A549 (cell line): ENCODE measurements around the gene SLC32A1. TPM values are rescaled to one million over a fixed set of nuclear protein-coding genes. Genes with fewer than 3 reads are reported as not detected.
A peak's percentile ranks its signal among the peaks of the same experiment; 100 is the strongest.

ENCODE experiments used
- ATAC-seq, 2 experiments: fragments of 200-7000 bp in 1 of 2; fragments of >200 bp in 1 of 2; cut with Nextera tagmentation in 1 of 2; cut with Tn5 transposase in 1 of 2; 3 replicates each; pipeline versions ENCODE4 v1.8.0 to v1.9.1; 2018 to 2020; ENCODE audit warnings: mild to moderate bottlenecking in 1 of 2, moderate library complexity in 1 of 2
- CTCF ChIA-PET: fragments of 300-600 bp; sonication (Branson Sonifier 250); formaldehyde crosslinking; extraction: SDS; loops from one replicate; lab custom pipeline; 2021; ENCODE audit warnings: antibody characterized with exemption, inconsistent platforms; lab: Yijun Ruan, JAX
- POLR2A ChIA-PET: fragments of 350-600 bp; formaldehyde crosslinking; extraction: SDS; loops from one replicate; lab custom pipeline; 2021; ENCODE audit warnings: antibody characterized with exemption, inconsistent platforms; lab: Yijun Ruan, JAX
- DNase-seq, 2 experiments: peaks; one replicate each; pipeline versions ENCODE4 v3.0.0 to v3.0.0-alpha.2; 2011 to 2016; ENCODE audit warnings: low read depth in 1 of 2, low spot score in 1 of 2
- FAIRE-seq: peaks from 2 replicates; lab custom pipeline; 2011; peaks lifted over from hg19 to GRCh38; lab: Jason Lieb, UNC
- H3K27ac ChIP-seq, 2 experiments: fragments of >200 bp; sonication (Bioruptor Twin); formaldehyde crosslinking; 3 replicates each; pipeline ENCODE4 v1.5.1; 2016 to 2017
- H3K4me1 ChIP-seq: fragments of >200 bp; sonication (Bioruptor Twin); formaldehyde crosslinking; 3 replicates; pipeline ENCODE4 v1.6.1; 2016
- H3K4me2 ChIP-seq: fragments of >200 bp; sonication (Bioruptor Twin); formaldehyde crosslinking; 3 replicates; pipeline ENCODE4 v1.6.1; 2016
- H3K4me3 ChIP-seq: fragments of >200 bp; sonication (Bioruptor Twin); formaldehyde crosslinking; 3 replicates; pipeline ENCODE4 v1.5.1; 2016
- H3K9me3 ChIP-seq: fragments of >200 bp; sonication (Bioruptor Twin); formaldehyde crosslinking; 3 replicates; pipeline ENCODE4 v1.6.1; 2016
- ATOH8 ChIP-seq: fragments of 250-450 bp; sonication (Bioruptor Pico); IDR thresholded peaks from 2 replicates; pipeline ENCODE4 v1.5.0; 2020; ENCODE audit warnings: low read depth, mild to moderate bottlenecking, moderate library complexity
- BHLHE40 ChIP-seq: IDR thresholded peaks from 2 replicates; pipeline ENCODE4 v1.6.1; 2012; ENCODE audit warnings: low read depth, low read length, inconsistent platforms
- CEBPB ChIP-seq, 2 experiments: fragments of >200 bp in 1 of 2; sonication (Bioruptor Twin) in 1 of 2; formaldehyde crosslinking in 1 of 2; IDR thresholded peaks; 2 replicates each; pipeline ENCODE4 v1.6.1; 2012 to 2016
- CTCF ChIP-seq: fragments of >200 bp; sonication (Bioruptor Twin); formaldehyde crosslinking; IDR thresholded peaks from 3 replicates; pipeline ENCODE4 v1.5.1; 2016
- EHF ChIP-seq: fragments of 250-450 bp; sonication (Bioruptor Pico); IDR thresholded peaks from 2 replicates; pipeline ENCODE4 v1.5.0; 2020; ENCODE audit warnings: mild to moderate bottlenecking
- EHMT2 ChIP-seq: fragments of 200-600 bp; sonication (generic); IDR thresholded peaks from 2 replicates; pipeline ENCODE4 v1.6.1; 2016; ENCODE audit warnings: antibody characterized with exemption, low read depth, mild to moderate bottlenecking, moderate library complexity
- ESRRA ChIP-seq: fragments of 150-350 bp; IDR thresholded peaks from 2 replicates; pipeline ENCODE4 v1.6.1; 2014; ENCODE audit warnings: mild to moderate bottlenecking, low read length, borderline replicate concordance
- FOSB ChIP-seq: fragments of 250-450 bp; sonication (Bioruptor Pico); IDR thresholded peaks from 2 replicates; pipeline ENCODE4 v1.5.0; 2020; ENCODE audit warnings: mild to moderate bottlenecking, moderate library complexity
- FOXS1 ChIP-seq: fragments of 250-450 bp; sonication (Bioruptor Pico); IDR thresholded peaks from 2 replicates; pipeline ENCODE4 v1.5.0; 2020; ENCODE audit warnings: mild to moderate bottlenecking, moderate library complexity
- GATA3 ChIP-seq: IDR thresholded peaks from 2 replicates; pipeline ENCODE4 v1.6.1; 2012; ENCODE audit warnings: borderline replicate concordance
- HES2 ChIP-seq: fragments of >200 bp; sonication (Bioruptor Twin); formaldehyde crosslinking; IDR thresholded peaks from 2 replicates; pipeline ENCODE4 v1.6.1; 2016
- HEYL ChIP-seq: fragments of 250-450 bp; sonication (Bioruptor Pico); IDR thresholded peaks from 2 replicates; pipeline ENCODE4 v1.8.0; 2021; ENCODE audit warnings: mild to moderate bottlenecking, moderate library complexity
- HMGXB4 ChIP-seq: fragments of 250-450 bp; sonication (Bioruptor Pico); IDR thresholded peaks from 2 replicates; pipeline ENCODE4 v1.5.0; 2021; ENCODE audit warnings: mild to moderate bottlenecking, moderate library complexity, borderline replicate concordance
- HOXA7 ChIP-seq: fragments of 250-450 bp; sonication (Bioruptor Pico); IDR thresholded peaks from 2 replicates; pipeline ENCODE4 v1.5.0; 2020; ENCODE audit warnings: mild to moderate bottlenecking, moderate library complexity
- HOXB13 ChIP-seq: fragments of 250-450 bp; sonication (Bioruptor Pico); IDR thresholded peaks from 2 replicates; pipeline ENCODE4 v1.5.0; 2020; ENCODE audit warnings: low read depth, mild to moderate bottlenecking, moderate library complexity
- HOXB5 ChIP-seq: fragments of 250-450 bp; sonication (Bioruptor Pico); IDR thresholded peaks from 2 replicates; pipeline ENCODE4 v1.5.0; 2020; ENCODE audit warnings: mild to moderate bottlenecking, moderate library complexity
- JUNB ChIP-seq: fragments of >200 bp; sonication (Bioruptor Twin); formaldehyde crosslinking; IDR thresholded peaks from 2 replicates; pipeline ENCODE4 v1.6.1; 2016
- KDM1A ChIP-seq: fragments of 200-600 bp; sonication (generic); IDR thresholded peaks from 2 replicates; pipeline ENCODE4 v1.6.1; 2016; ENCODE audit warnings: low read depth, mild to moderate bottlenecking
- MAFK ChIP-seq: fragments of 450-650 bp; IDR thresholded peaks from 2 replicates; pipeline ENCODE4 v1.6.1; 2014; ENCODE audit not compliant: partially characterized antibody
- NFE2L2 ChIP-seq: fragments of 150-350 bp; conservative IDR thresholded peaks from 2 replicates; pipeline ENCODE4 v1.6.1; 2014; ENCODE audit warnings: low read length
- NPAS2 ChIP-seq: fragments of 250-450 bp; sonication (Bioruptor Pico); IDR thresholded peaks from 2 replicates; pipeline ENCODE4 v1.8.0; 2022; ENCODE audit warnings: mild to moderate bottlenecking, moderate library complexity, borderline replicate concordance
- PBX3 ChIP-seq: IDR thresholded peaks from 2 replicates; pipeline ENCODE4 v1.6.1; 2012
- POLR2A ChIP-seq: IDR thresholded peaks from 2 replicates; pipeline ENCODE4 v1.6.1; 2012; ENCODE audit warnings: mild to moderate bottlenecking, low read length
- POLR2AphosphoS2 ChIP-seq: conservative IDR thresholded peaks from 2 replicates; pipeline ENCODE4 v1.6.1; 2012; ENCODE audit warnings: low read length, improper control_type of control experiment, inconsistent platforms
- RAD21 ChIP-seq, 2 experiments: fragments of >200 bp in 1 of 2; sonication (Bioruptor Twin) in 1 of 2; formaldehyde crosslinking in 1 of 2; IDR thresholded peaks in 1 of 2; conservative IDR thresholded peaks in 1 of 2; 2 replicates in 1 of 2; 3 replicates in 1 of 2; pipeline ENCODE4 v1.6.1; 2012 to 2018; ENCODE audit warnings: inconsistent platforms in 1 of 2
- RNF2 ChIP-seq: fragments of 200-600 bp; sonication (generic); IDR thresholded peaks from 2 replicates; pipeline ENCODE4 v1.6.1; 2016; ENCODE audit warnings: low read depth, mild to moderate bottlenecking, antibody characterized with exemption, moderate library complexity, borderline replicate concordance
- SREBF2 ChIP-seq: fragments of 450-650 bp; IDR thresholded peaks from 2 replicates; pipeline ENCODE4 v1.6.1; 2014; ENCODE audit warnings: mild to moderate bottlenecking, moderate library complexity
- TP53 ChIP-seq: fragments of 250-450 bp; sonication (Bioruptor Pico); IDR thresholded peaks from 2 replicates; pipeline ENCODE4 v1.5.0; 2021; ENCODE audit warnings: mild to moderate bottlenecking, moderate library complexity
- ZC3H11A ChIP-seq: fragments of 450-650 bp; IDR thresholded peaks from 2 replicates; pipeline ENCODE4 v1.6.1; 2014; ENCODE audit warnings: antibody characterized with exemption, mild to moderate bottlenecking
- ZNF302 ChIP-seq: fragments of 250-450 bp; sonication (Bioruptor Pico); IDR thresholded peaks from 2 replicates; pipeline ENCODE4 v1.9.0; 2021; ENCODE audit warnings: inconsistent platforms, mild to moderate bottlenecking, moderate library complexity
- ZSCAN20 ChIP-seq: fragments of 250-450 bp; sonication (Bioruptor Pico); IDR thresholded peaks from 2 replicates; pipeline ENCODE4 v1.8.0; 2022; ENCODE audit warnings: mild to moderate bottlenecking, moderate library complexity
- WGBS: methylation state at CpG from one replicate; pipeline ENCODE4 v1.1.6; 2017; ENCODE audit errors: missing lambda C conversion rate; 5-methylcytosine and 5-hydroxymethylcytosine counted together
- polyA plus RNA-seq, 4 experiments: library from polyadenylated mRNA; depleted of rRNA in 3 of 4; stranded (reverse); fragments of >200 nt; fragmentation: RNase III in 1 of 4; extraction: RNeasy Plus Mini Kit Qiagen cat#74134 plus additional on column Dnase treatment in 1 of 4; gene quantifications; 2 replicates in 3 of 4; 3 replicates in 1 of 4; pipeline ENCODE4 v1.2.3, GENCODE V29; 2011 to 2017

SLC32A1 gene
- polyA plus RNA-seq, 2 of the 4 experiments (the other 2 are of a cell fraction) = not detected

GRCh38 chr20:38730167-38730988, 6.1 kb downstream of the SLC32A1 start:
- ChIA-PET POLR2A (no interaction called here), CTCF (interaction anchor here (0.5 to 4.1 kb wide), 28 partner anchors 7 to 336 kb away, joined by 3 to 52 read pairs (median 5); partner anchors contain the start of gene ACTR5)
- no peak for DNase-seq
- WGBS = 21% methylated on average over 41 of the region's 41 CpGs
- FAIRE-seq = no peak
- no peak for TF ChIP-seq PBX3
- no peak for TF ChIP-seq HOXB13
- TF ChIP-seq ZNF302 (CRISPR knock-in tag) = no peak
- TF ChIP-seq RNF2 = no peak
- TF ChIP-seq ZSCAN20 (CRISPR knock-in tag) = no peak
- TF ChIP-seq POLR2A = no peak
- no peak for TF ChIP-seq GATA3
- TF ChIP-seq EHMT2 = no peak
- TF ChIP-seq POLR2AphosphoS2 = no peak
- TF ChIP-seq FOSB (CRISPR knock-in tag) = no peak
- no peak for TF ChIP-seq HOXA7 (CRISPR knock-in tag)
- H3K4me1 ChIP-seq = peaks cover 5% of the 10 kb centered on the region; the same call in 1 of the 3 replicates
- H3K27ac ChIP-seq = no peak overlapping the region
- peak overlapping the region; percentile 57 for H3K4me3 ChIP-seq
- H3K9me3 ChIP-seq = no peaks in the 10 kb centered on the region
- peak overlapping the region; percentile 100 for H3K4me2 ChIP-seq
- no peak; a peak in 1 of 6 replicates for ATAC-seq

- FAIRE-seq (no peak), DNase-seq (peak; percentile 79 to 93), ATAC-seq (peak; percentile 79 to 92)
- WGBS = 1% methylated on average over 38 of the region's 40 CpGs
- peak overlapping the region; percentile 59; a peak in 5 of 6 replicates for H3K27ac ChIP-seq
- ChIA-PET CTCF (interaction anchor here (0.5 to 4.1 kb wide), 34 partner anchors 8 to 336 kb away, joined by 3 to 52 read pairs (median 4); partner anchors contain the start of gene ACTR5), POLR2A (no interaction called here)
- H3K4me2 ChIP-seq = peak overlapping the region; percentile 100
- peaks cover 5% of the 10 kb centered on the region; the same call in 1 of the 3 replicates for H3K4me1 ChIP-seq
- peak overlapping the region; percentile 57 for H3K4me3 ChIP-seq
- H3K9me3 ChIP-seq = no peaks in the 10 kb centered on the region
- TF ChIP-seq FOXS1 (CRISPR knock-in tag) (no peak), RAD21 (conservative IDR thresholded peaks at IDR 0.05 in 1 of 2, IDR thresholded peaks at IDR 0.05 in 1 of 2) (peak; percentile 56 to 60), ESRRA (no peak), ATOH8 (CRISPR knock-in tag) (no peak), HOXA7 (CRISPR knock-in tag) (no peak), BHLHE40 (no peak), POLR2AphosphoS2 (no peak), EHF (no peak), HEYL (CRISPR knock-in tag) (no peak), GATA3 (no peak), CTCF (peak; percentile 84), TP53 (no peak), SREBF2 (no peak), HMGXB4 (CRISPR knock-in tag) (no peak), JUNB (no peak), MAFK (no peak), CEBPB (IDR thresholded peaks at IDR 0.05) (no peak), POLR2A (0 out of 2 replicates have a peak, but pooled peaks have one; percentile 5), KDM1A (no peak), NPAS2 (CRISPR knock-in tag) (no peak), NFE2L2 (no peak), HES2 (no peak), HOXB5 (CRISPR knock-in tag) (no peak), ZC3H11A (no peak)
Observed at GRCh38 chr20:38730989-38731737, 6.9 kb downstream of the SLC32A1 start.
